ENCODE results near the gene PTPRM. TPM values are rescaled to one million over a fixed set of nuclear protein-coding genes. Genes with fewer than 3 reads are reported as not detected.

PTPRM gene
- total and polyA plus RNA-seq, 2 of the 4 experiments (the other 2 are of a cell fraction): 28.3 to 51.2 TPM

DNA sequence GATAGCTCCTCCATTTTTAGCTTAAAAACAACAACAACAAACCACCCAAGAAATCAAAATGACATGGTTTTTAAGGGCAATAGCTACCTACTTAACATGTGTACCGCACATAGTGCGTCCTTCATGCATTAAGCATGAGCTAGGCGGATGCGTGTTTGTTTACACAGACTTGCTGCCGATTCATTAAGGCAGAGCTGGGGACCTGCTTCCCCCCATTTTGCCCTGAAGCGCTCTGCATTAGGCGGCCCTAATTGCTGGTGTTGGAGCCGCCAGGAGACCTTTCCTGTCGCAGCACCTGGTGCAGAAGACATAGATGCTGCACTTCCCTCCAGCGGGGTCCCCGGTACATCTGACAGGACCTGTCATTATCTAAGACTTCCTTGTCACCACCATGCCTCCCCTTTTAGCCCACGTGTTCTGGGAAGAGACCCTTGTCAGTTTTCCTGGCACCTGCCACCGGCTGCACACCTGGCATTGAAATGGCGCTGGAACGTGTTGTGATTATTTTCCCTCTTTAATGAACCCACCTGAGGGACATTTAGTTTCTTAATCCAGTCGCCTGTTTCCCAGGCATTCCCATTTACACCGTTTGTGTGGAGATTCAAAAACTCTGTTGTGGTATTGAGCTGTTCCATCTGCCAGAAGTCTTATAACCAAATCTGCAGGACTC is 781.1 kb downstream of the PTPRM start:
- Histone ChIP-seq H2BK15ac (ENCODE audit: low read depth, low read length) (no peak overlapping the region), H2BK120ac (ENCODE audit: low read depth, low read length) (no peak overlapping the region), H2BK20ac (ENCODE audit: low read depth, low read length) (no peak overlapping the region), H2BK5ac (ENCODE audit: low read depth, low read length, poor library complexity, severe bottlenecking) (no peak overlapping the region), H3K27ac (ENCODE audit: insufficient read depth, low read length) (no peak overlapping the region), H3K79me1 (ENCODE audit: low read depth in 1 of 2, low read length in 2 of 2) (no peaks in the 10 kb centered on the region), H4K8ac (ENCODE audit: low read depth in 2 of 2, low read length in 2 of 2) (no peak overlapping the region), H3K9ac (ENCODE audit: low read depth, low read length) (no peak overlapping the region), H3K14ac (replicated peaks; ENCODE audit: low read depth, low read length) (no peak overlapping the region), H2AK5ac (ENCODE audit: low read depth, low read length) (no peak overlapping the region), H3K9me1 (ENCODE audit: insufficient read depth, low read length) (peaks cover 2% of the 10 kb centered on the region; the same call in 1 of the 2 replicates), H4K5ac (ENCODE audit: low read depth, low read length) (no peak overlapping the region), H2AK9ac (replicated peaks; ENCODE audit: low read depth, low read length, poor library complexity) (no peak overlapping the region), H4K91ac (ENCODE audit: insufficient read depth, low read depth, low read length) (no peak overlapping the region), H3K4me1 (ENCODE audit: control insufficient read depth, insufficient read depth, low read length) (no peaks in the 10 kb centered on the region), H3K4ac (ENCODE audit: low read depth, low read length) (no peak overlapping the region), H3K9me3 (ENCODE audit: control insufficient read depth, insufficient read depth, low read length) (no peaks in the 10 kb centered on the region), H3K23ac (ENCODE audit: low read depth, low read length) (no peak overlapping the region), H3K4me3 (ENCODE audit: insufficient read depth, low read depth, low read length) (no peak overlapping the region), H3K18ac (ENCODE audit: low read depth, low read length) (no peak overlapping the region), H3K27me3 (ENCODE audit: control insufficient read depth, insufficient read depth, low read length) (no peaks in the 10 kb centered on the region), H2AFZ (replicated peaks; ENCODE audit: low read length, poor library complexity) (no peak overlapping the region), H3K56ac (ENCODE audit: extremely low read depth, insufficient read depth, low read length) (no peak overlapping the region), H4K20me1 (ENCODE audit: insufficient read depth, low read length) (no peaks in the 10 kb centered on the region), H3K4me2 (ENCODE audit: low read depth, low read length) (no peak overlapping the region), H3K36me3 (ENCODE audit: control insufficient read depth, insufficient read depth, low read length) (peaks cover 2% of the 10 kb centered on the region; the same call in 1 of the 2 replicates)
- no TSS peak for BruUV-seq (replicated peaks)
- DNase-seq (no peak), ATAC-seq (ENCODE audit: low read depth) (no peak)
- CTCF ChIA-PET: no interaction called here
- WGBS, 2 experiments (ENCODE audit: extremely low coverage in 2 of 2, insufficient read length in 1 of 2): 100% methylated on average over 4 of the region's 17 CpGs; no CpG with 5 or more reads in 1 of the 2 experiments
- in situ Hi-C loops (cut with MboI; ENCODE audit: low sequenced_read_pairs) (no loop called here), dilution Hi-C loops (cut with HindIII; ENCODE audit: low sequenced_read_pairs, unreplicated experiment) (no loop called here), intact Hi-C loops (cut with micrococcal nuclease) (no loop called here)
- TF ChIP-seq NFE2L2 (IDR thresholded peaks at IDR 0.05; ENCODE audit: low read depth, low read length) (no peak), SMC3 (IDR thresholded peaks at IDR 0.05; ENCODE audit: low read depth, low read length) (no peak), RAD21 (IDR thresholded peaks at IDR 0.05; ENCODE audit: low read length) (no peak), POLR2A (IDR thresholded peaks at IDR 0.05; ENCODE audit: low read depth, low read length) (no peak)
- POLR2A ChIA-PET (ENCODE audit: unreplicated experiment): interaction anchor here (0.7 kb wide), 1 partner anchor 553 kb away, joined by 6 read pairs; no protein-coding TSS in a partner anchor
